HG02571 (cell line): ENCODE results near the gene NOC4L.
"Not testable (repeated sequence)": the region's sequence is repeated elsewhere in the genome, so short reads cannot be mapped to it uniquely, and the experiment has no call there.

Experiments used
- ATAC-seq: cut with Tn5 transposase; IDR thresholded peaks from one replicate; pipeline ENCODE4 v1.9.1; 2021; ENCODE audit warnings: mild to moderate bottlenecking, moderate library complexity; ENCODE audit not compliant: unreplicated experiment

The NOC4L gene

GRCh38 chr12:132123970-132124765 lies 20.1 kb upstream of the NOC4L start:
- ATAC-seq, result no peak

- no peak for ATAC-seq
Observed at GRCh38 chr12:132124766-132125425, 19.4 kb upstream of the NOC4L start.

- no peak for ATAC-seq
Observed at GRCh38 chr12:132125736-132126135, 18.5 kb upstream of the NOC4L start.

GRCh38 chr12:132127041-132127440 lies 17.2 kb upstream of the NOC4L start:
- no peak for ATAC-seq

GRCh38 chr12:132129007-132129406 lies 15.2 kb upstream of the NOC4L start:
- no peak for ATAC-seq

- ATAC-seq, result no peak
Observed at GRCh38 chr12:132130690-132131089, 13.6 kb upstream of the NOC4L start.

- ATAC-seq, result no peak
Observed at GRCh38 chr12:132131229-132131628, 13.0 kb upstream of the NOC4L start.

GRCh38 chr12:132131952-132132351 lies 12.3 kb upstream of the NOC4L start:
- ATAC-seq, result no peak

GRCh38 chr12:132132609-132133430 lies 11.4 kb upstream of the NOC4L start:
- no peak for ATAC-seq

GRCh38 chr12:132133952-132134652 lies 10.2 kb upstream of the NOC4L start:
- no peak for ATAC-seq

- ATAC-seq, result not testable (repeated sequence)
Observed at GRCh38 chr12:132134653-132135183, 9.5 kb upstream of the NOC4L start.

- ATAC-seq, result not testable (repeated sequence)
Observed at GRCh38 chr12:132136226-132136625, 8.0 kb upstream of the NOC4L start.

- ATAC-seq, result no peak
Observed at GRCh38 chr12:132137483-132138125, 6.7 kb upstream of the NOC4L start.

- ATAC-seq, result no peak
Observed at GRCh38 chr12:132138941-132139871, 5.1 kb upstream of the NOC4L start.

GRCh38 chr12:132139912-132140311 lies 4.3 kb upstream of the NOC4L start:
- ATAC-seq, result no peak

- no peak for ATAC-seq
Observed at GRCh38 chr12:132140501-132140900, 3.8 kb upstream of the NOC4L start.

- no peak for ATAC-seq
Observed at GRCh38 chr12:132140918-132141841, 3.1 kb upstream of the NOC4L start.
